ENCODE measurements around the gene TOPBP1.
"Not testable (repeated sequence)": the region's sequence is repeated elsewhere in the genome, so short reads cannot be mapped to it uniquely, and the experiment has no call there.

The TOPBP1 gene

GRCh38 chr3:133674290-133674919 lies 12.7 kb upstream of the TOPBP1 start:
- DNase-seq (ENCODE audit: low read depth): no peak

- DNase-seq (ENCODE audit: low read depth): no peak
Measured at GRCh38 chr3:133673746-133674145, 12.0 kb upstream of the TOPBP1 start.

- DNase-seq (ENCODE audit: low read depth): no peak
Measured at GRCh38 chr3:133672461-133672860, 10.7 kb upstream of the TOPBP1 start.

GRCh38 chr3:133670525-133670995 lies 8.8 kb upstream of the TOPBP1 start:
- no peak for DNase-seq (ENCODE audit: low read depth)

- DNase-seq (ENCODE audit: low read depth): no peak
Measured at GRCh38 chr3:133669949-133670524, 8.3 kb upstream of the TOPBP1 start.

- DNase-seq (ENCODE audit: low read depth): no peak
Measured at GRCh38 chr3:133667118-133667517, 5.4 kb upstream of the TOPBP1 start.

- DNase-seq (ENCODE audit: low read depth): not testable (repeated sequence)
Measured at GRCh38 chr3:133665188-133665587, 3.4 kb upstream of the TOPBP1 start.

- DNase-seq (ENCODE audit: low read depth): no peak
Measured at GRCh38 chr3:133663569-133664313, 2.0 kb upstream of the TOPBP1 start.

- DNase-seq (ENCODE audit: low read depth): no peak
Measured at GRCh38 chr3:133662278-133662651, 524 bp upstream of the TOPBP1 start.

GRCh38 chr3:133659806-133660205 lies 1.9 kb downstream of the TOPBP1 start:
- DNase-seq (ENCODE audit: low read depth): no peak

GRCh38 chr3:133655731-133656515 lies 5.8 kb downstream of the TOPBP1 start:
- DNase-seq (ENCODE audit: low read depth): no peak

GRCh38 chr3:133649486-133650068 lies 12.2 kb downstream of the TOPBP1 start:
- DNase-seq (ENCODE audit: low read depth): no peak

GRCh38 chr3:133644768-133645167 lies 17.0 kb downstream of the TOPBP1 start:
- DNase-seq (ENCODE audit: low read depth): no peak

- no peak for DNase-seq (ENCODE audit: low read depth)
Measured at GRCh38 chr3:133643611-133644010, 18.1 kb downstream of the TOPBP1 start.

- DNase-seq (ENCODE audit: low read depth): no peak
Measured at GRCh38 chr3:133641254-133641653, 20.5 kb downstream of the TOPBP1 start.

- DNase-seq (ENCODE audit: low read depth): no peak
Measured at GRCh38 chr3:133633439-133633838, 28.3 kb downstream of the TOPBP1 start.

- DNase-seq (ENCODE audit: low read depth): no peak
Measured at GRCh38 chr3:133629146-133629545, 32.6 kb downstream of the TOPBP1 start.

GRCh38 chr3:133627789-133628188 lies 34.0 kb downstream of the TOPBP1 start:
- no peak for DNase-seq (ENCODE audit: low read depth)

GRCh38 chr3:133620066-133620784 lies 41.5 kb downstream of the TOPBP1 start:
- DNase-seq (ENCODE audit: low read depth): no peak

- DNase-seq (ENCODE audit: low read depth): no peak
Measured at GRCh38 chr3:133611534-133611933, 50.2 kb downstream of the TOPBP1 start.

- no peak for DNase-seq (ENCODE audit: low read depth)
Measured at GRCh38 chr3:133610031-133610430, 51.7 kb downstream of the TOPBP1 start.
